HG03097 (cell line): ENCODE results near the gene KCNB1.
"Not testable (repeated sequence)": the region's sequence is repeated elsewhere in the genome, so short reads cannot be mapped to it uniquely, and the experiment has no call there.

Source experiments
- ATAC-seq: cut with Tn5 transposase; IDR thresholded peaks from one replicate; pipeline ENCODE4 v1.9.1; 2021; ENCODE audit not compliant: unreplicated experiment, low FRiP score

KCNB1 gene

GRCh38 chr20:49412254-49412653 is 70.2 kb downstream of the KCNB1 start:
- no peak for ATAC-seq

DNA sequence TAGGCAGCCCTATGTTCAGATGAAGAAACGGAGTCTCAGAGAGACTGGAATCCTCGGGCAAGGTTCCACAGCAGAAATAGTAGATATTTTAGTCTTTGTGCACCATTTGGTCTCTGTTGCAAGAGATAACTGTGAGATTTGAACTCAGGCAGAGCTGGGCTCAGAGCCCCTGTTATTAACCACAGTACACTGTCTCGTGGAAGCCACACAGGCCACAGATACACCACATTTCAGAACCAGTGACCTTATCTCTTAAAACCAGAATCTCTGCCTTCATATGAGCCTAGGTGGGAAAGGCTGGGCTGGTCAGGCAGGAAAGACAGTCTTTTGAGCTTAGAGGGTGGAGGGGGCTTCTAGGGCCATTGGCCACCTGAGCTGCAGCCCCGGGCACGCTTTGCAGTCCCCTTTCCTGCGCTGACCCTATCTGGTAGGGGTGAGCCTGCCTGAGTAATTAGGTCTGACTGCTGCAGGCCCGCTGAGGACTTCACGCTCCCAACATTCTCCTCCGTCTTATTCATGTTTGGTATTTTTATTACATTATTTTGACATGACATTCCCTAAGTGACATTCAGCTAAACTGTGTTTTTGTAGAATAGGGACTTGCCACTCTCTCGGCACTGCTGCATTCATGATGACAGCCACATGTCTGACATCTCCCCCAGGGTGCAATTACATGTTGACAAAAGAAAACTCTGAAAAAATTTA is 71.1 kb downstream of the KCNB1 start:
- ATAC-seq: no peak

GRCh38 chr20:49409975-49410621 is 72.4 kb downstream of the KCNB1 start:
- not testable (repeated sequence) for ATAC-seq

- no peak for ATAC-seq
These were observed 73.0 kb downstream of the KCNB1 start for GRCh38 chr20:49409302-49409974.

DNA sequence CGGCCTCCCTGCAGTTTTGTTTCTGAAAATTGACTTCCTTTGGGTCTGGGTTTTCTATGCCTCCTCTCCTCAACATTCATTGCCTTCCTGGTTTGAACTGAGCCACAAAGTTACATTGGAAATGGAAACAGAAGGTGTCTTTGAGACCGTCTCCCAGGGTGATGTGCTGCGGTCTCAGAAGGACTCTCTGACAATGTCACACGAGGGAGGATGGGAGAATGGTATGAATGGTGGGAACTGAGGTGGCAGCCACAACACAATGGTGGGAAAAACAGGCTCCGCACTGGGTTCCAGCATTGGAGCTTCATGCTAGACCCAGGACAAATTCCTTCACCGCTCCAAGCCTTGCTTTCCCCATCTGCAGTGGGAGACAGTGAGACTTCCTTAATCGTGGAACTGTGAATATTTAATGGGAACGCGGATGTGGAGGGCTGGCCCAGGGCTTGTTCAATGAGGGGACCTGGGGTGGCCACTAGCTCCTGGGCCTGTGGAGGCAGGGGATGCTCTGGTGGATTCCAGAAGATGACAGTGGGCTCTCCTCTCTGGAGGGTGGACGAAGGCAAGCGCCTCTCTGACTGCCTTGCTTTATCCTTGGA is 73.9 kb downstream of the KCNB1 start:
- no peak for ATAC-seq

DNA sequence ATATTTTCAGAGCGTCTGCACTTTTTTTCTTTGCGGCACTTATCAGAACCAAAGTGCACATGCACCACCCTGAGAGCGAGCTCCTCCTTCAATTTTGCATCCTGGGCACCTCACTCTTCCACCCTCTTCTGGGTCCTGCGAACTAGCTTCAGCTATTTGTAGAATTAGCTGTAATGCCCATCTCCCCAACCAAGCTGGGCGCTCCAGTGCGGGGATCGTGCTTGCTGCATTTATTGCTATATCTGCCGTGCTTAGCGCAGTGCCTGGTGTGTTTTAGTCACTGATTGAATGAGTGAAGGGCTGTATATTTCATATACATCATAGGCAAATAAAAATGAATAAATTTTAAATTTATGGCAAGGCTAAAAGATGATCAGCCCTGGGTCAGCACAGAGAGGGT is 75.8 kb downstream of the KCNB1 start:
- ATAC-seq: no peak

GRCh38 chr20:49405696-49406095 is 76.8 kb downstream of the KCNB1 start:
- no peak for ATAC-seq

GRCh38 chr20:49405062-49405683 is 77.3 kb downstream of the KCNB1 start:
- no peak for ATAC-seq

- no peak for ATAC-seq
These were observed 78.0 kb downstream of the KCNB1 start for GRCh38 chr20:49404461-49404860.

DNA sequence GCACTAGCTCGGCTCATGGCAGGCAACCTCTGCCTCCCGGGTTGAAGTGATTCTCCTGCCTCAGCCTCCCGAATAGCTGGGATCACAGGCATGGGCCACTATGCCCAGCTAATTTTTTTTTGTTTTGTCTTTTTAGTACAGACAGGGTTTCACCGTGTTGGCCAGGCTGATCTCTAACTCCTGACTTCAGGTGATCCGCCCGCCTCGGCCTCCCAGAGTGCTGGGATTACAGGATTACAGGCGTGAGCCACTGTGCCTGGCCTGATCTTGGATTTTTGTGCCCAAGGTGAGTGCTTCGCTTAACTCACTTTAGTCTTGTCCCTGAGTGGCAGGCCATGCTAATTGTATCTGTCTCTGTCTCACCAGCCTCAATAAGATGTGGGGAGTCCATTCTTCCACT is 78.6 kb downstream of the KCNB1 start:
- no peak for ATAC-seq

DNA sequence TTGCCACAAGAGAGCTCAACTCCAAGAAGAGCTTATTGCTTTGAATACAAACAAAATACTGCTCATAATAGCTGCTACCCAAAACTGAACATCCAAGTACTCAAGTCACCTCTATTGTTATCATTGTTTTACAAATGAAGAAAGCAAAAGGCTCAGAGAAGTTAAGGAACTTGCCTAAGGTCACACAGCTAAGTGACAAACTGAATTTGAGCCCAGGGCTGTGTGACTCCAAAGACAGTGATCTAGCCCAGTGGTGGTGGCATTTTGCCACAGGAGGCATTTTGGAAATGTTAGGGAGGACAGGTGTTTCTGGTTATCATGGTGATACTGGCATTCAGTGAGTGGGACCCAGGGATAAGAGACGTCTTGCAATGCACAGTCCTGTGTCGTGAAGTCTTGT is 79.5 kb downstream of the KCNB1 start:
- ATAC-seq: no peak

DNA sequence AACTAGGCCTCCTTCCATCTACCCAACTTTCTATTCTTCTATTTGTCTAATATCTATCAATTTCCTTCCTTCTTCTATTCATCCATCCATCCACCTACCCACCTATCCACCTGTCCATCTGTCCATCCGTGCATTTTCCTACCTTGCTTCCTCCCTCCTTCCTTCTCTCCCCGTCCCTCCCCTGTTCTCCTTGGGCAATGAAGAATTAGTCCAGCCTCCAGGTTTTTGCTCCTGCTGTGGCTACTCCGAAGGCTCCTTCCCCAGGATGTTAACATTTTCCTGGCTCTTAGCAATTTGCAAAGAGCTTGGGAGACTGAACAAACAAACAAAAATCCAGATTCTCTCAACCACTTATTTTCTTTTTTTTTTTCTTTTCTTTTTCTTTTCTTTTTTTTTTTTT is 81.6 kb downstream of the KCNB1 start:
- no peak for ATAC-seq

- no peak for ATAC-seq
These were observed 82.1 kb downstream of the KCNB1 start for GRCh38 chr20:49400410-49400809.

DNA sequence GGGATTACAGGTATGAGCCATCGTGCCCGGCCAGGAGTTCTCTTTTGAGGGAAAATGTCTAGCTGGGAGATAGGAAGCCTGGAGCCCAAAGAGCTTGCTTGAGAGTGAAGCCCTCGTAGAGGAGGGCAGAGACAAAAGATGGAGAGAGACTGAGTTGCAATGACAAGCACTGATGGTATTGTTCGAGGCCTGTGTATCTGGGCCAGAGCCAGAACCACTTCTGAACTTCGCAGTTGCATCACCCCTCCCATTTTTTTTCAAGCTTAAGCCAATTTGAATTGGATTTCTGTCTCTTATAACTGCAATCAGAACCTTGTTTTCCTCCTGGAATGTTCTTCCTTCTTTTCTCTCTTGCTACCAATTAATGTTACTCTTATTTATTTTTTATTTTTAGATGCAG is 83.1 kb downstream of the KCNB1 start:
- ATAC-seq: no peak

DNA sequence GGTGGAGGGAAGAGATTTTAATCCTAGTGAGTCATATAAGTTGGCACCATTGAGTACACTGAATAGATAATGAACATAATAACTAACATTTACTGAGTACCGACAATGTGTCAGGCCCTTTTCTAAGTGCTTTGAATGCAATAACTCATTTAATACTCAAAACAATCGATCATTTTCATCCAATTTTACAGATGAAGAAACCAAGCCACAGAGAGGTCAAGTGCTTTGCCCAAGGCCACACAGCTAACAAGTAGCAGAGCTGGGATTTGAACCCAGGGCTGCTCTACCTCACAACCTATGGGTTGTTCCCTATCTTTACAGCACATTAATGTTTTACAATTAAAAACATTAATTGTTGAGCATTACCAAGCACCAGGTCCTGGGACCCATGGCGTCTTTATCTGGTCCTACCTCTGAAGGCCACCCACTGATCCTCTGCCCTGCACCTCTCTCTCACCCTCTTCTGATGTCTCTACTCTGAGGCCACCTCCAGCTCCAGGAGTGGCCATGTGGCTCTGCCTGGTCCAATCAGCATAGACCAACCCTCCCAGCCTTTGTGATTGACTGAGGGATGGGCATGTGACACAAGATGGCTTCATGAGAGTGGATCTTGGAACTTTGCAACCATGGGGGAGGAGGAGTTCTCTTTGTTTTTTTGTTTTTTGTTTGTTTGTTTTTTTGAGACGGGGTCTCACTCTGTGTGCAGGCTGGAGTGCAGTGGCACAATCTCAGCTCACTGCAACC is 83.9 kb downstream of the KCNB1 start:
- ATAC-seq: no peak

DNA sequence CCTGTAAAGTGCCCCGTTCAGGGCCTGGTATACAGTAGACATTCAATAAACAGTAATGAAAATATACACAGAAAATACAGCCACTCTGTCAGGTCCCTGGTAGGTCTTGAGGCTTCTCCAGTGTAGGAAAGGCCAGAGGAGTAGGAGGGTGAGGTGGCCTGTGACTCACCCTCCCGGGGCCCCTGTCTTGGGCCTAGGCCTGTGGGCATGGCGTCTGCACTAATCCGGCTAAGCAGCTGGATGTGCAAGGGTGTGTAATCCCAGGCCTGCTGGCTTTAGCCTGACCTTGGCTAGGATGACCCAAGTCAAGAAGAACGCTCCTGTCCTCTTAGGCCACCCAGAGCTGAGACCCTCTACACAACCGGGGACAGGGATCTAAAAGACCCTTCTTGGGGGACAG is 84.9 kb downstream of the KCNB1 start:
- no peak for ATAC-seq

DNA sequence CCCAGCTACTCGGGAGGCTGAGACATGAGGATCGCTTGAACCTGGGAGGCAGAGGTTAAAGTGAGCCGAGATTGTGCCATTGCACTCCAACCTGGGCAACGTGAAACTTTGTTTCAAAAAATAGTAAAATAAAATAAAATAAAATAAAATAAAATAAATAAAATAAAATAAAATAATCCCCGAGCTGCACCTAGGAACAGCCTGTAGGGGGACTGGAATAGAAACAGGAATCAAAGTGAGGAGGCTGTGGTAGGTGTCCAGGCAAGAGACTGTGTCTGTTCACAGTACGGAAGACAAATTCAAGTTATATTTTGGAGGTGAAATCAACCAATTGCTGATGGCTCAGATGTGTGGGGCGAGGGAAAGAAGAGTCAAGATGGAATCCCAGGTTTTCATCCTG is 86.2 kb downstream of the KCNB1 start:
- no peak for ATAC-seq

- no peak for ATAC-seq
These were observed 86.8 kb downstream of the KCNB1 start for GRCh38 chr20:49395659-49396058.

- no peak for ATAC-seq
These were observed 87.3 kb downstream of the KCNB1 start for GRCh38 chr20:49395183-49395582.

DNA sequence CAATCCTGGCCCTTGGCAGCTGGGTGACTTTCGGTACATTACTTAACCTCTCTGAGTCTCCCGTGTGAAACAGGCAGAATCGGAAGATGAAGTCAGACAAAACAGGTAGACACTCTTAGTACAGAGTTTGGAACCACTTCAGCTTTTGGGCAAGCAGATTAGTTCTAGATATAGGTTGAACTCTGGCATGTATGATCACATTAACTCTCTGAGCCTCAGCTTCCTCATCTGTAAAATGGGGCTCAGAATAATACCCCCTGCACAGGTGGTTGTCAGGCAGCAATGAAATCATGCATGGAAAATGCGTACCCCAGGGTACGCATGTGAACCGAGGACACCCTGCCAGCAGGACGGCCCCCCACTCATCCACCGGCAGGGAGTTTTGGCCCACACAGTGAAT is 87.7 kb downstream of the KCNB1 start:
- no peak for ATAC-seq
